Keratinocyte (primary cell): Measurements from ENCODE around the gene POP7. TPM values are rescaled to one million over a fixed set of nuclear protein-coding genes. Genes with fewer than 3 reads are reported as not detected.

Experiments used
- DNase-seq: peaks from one replicate; pipeline ENCODE4 v3.0.0-alpha.2; 2011; ENCODE audit warnings: low read depth, missing footprints, low spot score
- FAIRE-seq: peaks from 2 replicates; lab custom pipeline; 2011; peaks lifted over from hg19 to GRCh38; lab: Jason Lieb, UNC
- H2AFZ ChIP-seq: 2 replicates; pipeline ENCODE4 v1.6.0; 2012; ENCODE audit warnings: low read length, control low read depth, inconsistent platforms; ENCODE audit not compliant: control insufficient read depth
- H3K27ac ChIP-seq: 2 replicates; pipeline ENCODE4 v1.5.1; 2011; ENCODE audit warnings: low read length; ENCODE audit not compliant: control insufficient read depth, insufficient read depth
- H3K27me3 ChIP-seq: 3 replicates; pipeline ENCODE4 v1.6.0; 2011; ENCODE audit warnings: low read length; ENCODE audit not compliant: control insufficient read depth, insufficient read depth; ENCODE audit errors: extremely low read depth
- H3K36me3 ChIP-seq, 2 experiments: 2 replicates in 1 of 2; 3 replicates in 1 of 2; pipeline ENCODE4 v1.5.1; 2011; ENCODE audit warnings: low read length in 2 of 2, mild to moderate bottlenecking in 1 of 2; ENCODE audit not compliant: control insufficient read depth in 2 of 2, insufficient read depth in 2 of 2; ENCODE audit errors: extremely low read depth in 1 of 2
- H3K4me1 ChIP-seq: 3 replicates; pipeline ENCODE4 v1.5.1; 2011; ENCODE audit warnings: low read length; ENCODE audit not compliant: control insufficient read depth, insufficient read depth; ENCODE audit errors: extremely low read depth
- H3K4me2 ChIP-seq: 3 replicates; pipeline ENCODE4 v1.6.0; 2011; ENCODE audit warnings: low read depth, low read length; ENCODE audit not compliant: control insufficient read depth, insufficient read depth; ENCODE audit errors: extremely low read depth
- H3K4me3 ChIP-seq, 3 experiments: fragments of 200-600 bp in 1 of 3; sonication (generic) in 1 of 3; 2 replicates in 2 of 3; 3 replicates in 1 of 3; pipeline ENCODE4 v1.5.1; 2011 to 2016; ENCODE audit warnings: low read length in 3 of 3, mild to moderate bottlenecking in 3 of 3, control low read depth in 2 of 3, inconsistent platforms in 1 of 3, low read depth in 1 of 3, mixed read lengths in 1 of 3, mixed run types in 1 of 3, moderate library complexity in 1 of 3; ENCODE audit not compliant: control insufficient read depth in 2 of 3, insufficient read depth in 2 of 3; ENCODE audit errors: extremely low read depth in 1 of 3
- H3K79me2 ChIP-seq: 2 replicates; pipeline ENCODE4 v1.6.0; 2012; ENCODE audit warnings: low read length; ENCODE audit not compliant: control insufficient read depth, insufficient read depth
- H3K9ac ChIP-seq: 3 replicates; pipeline ENCODE4 v1.6.0; 2011; ENCODE audit warnings: low read length; ENCODE audit not compliant: control insufficient read depth, insufficient read depth; ENCODE audit errors: extremely low read depth
- H3K9me1 ChIP-seq: 3 replicates; pipeline ENCODE4 v1.6.0; 2011; ENCODE audit warnings: low read length; ENCODE audit not compliant: control insufficient read depth, insufficient read depth; ENCODE audit errors: extremely low read depth
- H3K9me3 ChIP-seq: 2 replicates; pipeline ENCODE4 v1.5.1; 2012; ENCODE audit warnings: low read depth, low read length; ENCODE audit not compliant: control insufficient read depth
- H4K20me1 ChIP-seq: 3 replicates; pipeline ENCODE4 v1.6.0; 2011; ENCODE audit warnings: low read length; ENCODE audit not compliant: control insufficient read depth, insufficient read depth; ENCODE audit errors: extremely low read depth
- EZH2 ChIP-seq: IDR thresholded peaks from one replicate; pipeline ENCODE4 v1.6.1; 2012; ENCODE audit warnings: inconsistent platforms, mild to moderate bottlenecking, low read length, moderate library complexity
- dilution Hi-C: fragments of 300-500 bp; cut with MboI; formaldehyde crosslinking; loops from one replicate; pipeline ENCODE4 v1.7.0; 2020; ENCODE audit warnings: low sequenced_read_pairs; ENCODE audit not compliant: extremely low pct_ligation_motif_present
- polyA plus RNA-seq, 5 experiments: library from polyadenylated mRNA; depleted of rRNA in 3 of 5; stranded (reverse) in 3 of 5; stranded (forward) in 1 of 5; unstranded in 1 of 5; fragments of >200 nt; gene quantifications; 1 replicate in 1 of 5; 2 replicates in 3 of 5; 3 replicates in 1 of 5; pipeline versions ENCODE4 v1.2.1 to v1.2.3, GENCODE V29; 2011 to 2012; ENCODE audit warnings: missing spikeins in 2 of 5, low read depth in 1 of 5, low replicate concordance in 1 of 5
- TF ChIP-seq, protein P1 (sequence below), 3 experiments: IDR thresholded peaks in 1 of 3; conservative IDR thresholded peaks in 1 of 3; optimal IDR thresholded peaks in 1 of 3; 2 replicates in 2 of 3; 3 replicates in 1 of 3; pipeline versions ENCODE3 to v1.5.1; 2011; ENCODE audit warnings: low read length in 3 of 3, mild to moderate bottlenecking in 3 of 3, moderate library complexity in 2 of 3, control low read depth in 1 of 3, inconsistent platforms in 1 of 3; ENCODE audit not compliant: insufficient read depth in 2 of 3; ENCODE audit errors: extremely low read depth in 1 of 3

The POP7 gene
- polyA plus RNA-seq, 1 donor (not counting 4 experiments of a cell fraction or from before 2014, with no cell fraction given): 37.8 TPM

GRCh38 chr7:100676501-100677306 lies 29.2 kb upstream of the POP7 start:
- no peak overlapping the region for H3K9ac ChIP-seq
- FAIRE-seq (no peak), DNase-seq (no peak)
- no peaks in the 10 kb centered on the region for H3K9me1 ChIP-seq
- H3K27me3 ChIP-seq: no peaks in the 10 kb centered on the region
- no peaks in the 10 kb centered on the region for H3K9me3 ChIP-seq
- H2AFZ ChIP-seq: no peak overlapping the region
- peak overlapping the region; percentile 48 to 97 (median 88) for H3K4me3 ChIP-seq
- dilution Hi-C loops: no loop called here
- peaks cover 10% of the 10 kb centered on the region for H3K4me1 ChIP-seq
- H3K36me3 ChIP-seq: peaks cover 19 to 28% of the 10 kb centered on the region in 2 experiments
- H4K20me1 ChIP-seq: peaks cover 3% of the 10 kb centered on the region
- peak overlapping the region; percentile 41 for H3K4me2 ChIP-seq
- peaks cover 31% of the 10 kb centered on the region for H3K79me2 ChIP-seq
- TF ChIP-seq, protein P1, sequence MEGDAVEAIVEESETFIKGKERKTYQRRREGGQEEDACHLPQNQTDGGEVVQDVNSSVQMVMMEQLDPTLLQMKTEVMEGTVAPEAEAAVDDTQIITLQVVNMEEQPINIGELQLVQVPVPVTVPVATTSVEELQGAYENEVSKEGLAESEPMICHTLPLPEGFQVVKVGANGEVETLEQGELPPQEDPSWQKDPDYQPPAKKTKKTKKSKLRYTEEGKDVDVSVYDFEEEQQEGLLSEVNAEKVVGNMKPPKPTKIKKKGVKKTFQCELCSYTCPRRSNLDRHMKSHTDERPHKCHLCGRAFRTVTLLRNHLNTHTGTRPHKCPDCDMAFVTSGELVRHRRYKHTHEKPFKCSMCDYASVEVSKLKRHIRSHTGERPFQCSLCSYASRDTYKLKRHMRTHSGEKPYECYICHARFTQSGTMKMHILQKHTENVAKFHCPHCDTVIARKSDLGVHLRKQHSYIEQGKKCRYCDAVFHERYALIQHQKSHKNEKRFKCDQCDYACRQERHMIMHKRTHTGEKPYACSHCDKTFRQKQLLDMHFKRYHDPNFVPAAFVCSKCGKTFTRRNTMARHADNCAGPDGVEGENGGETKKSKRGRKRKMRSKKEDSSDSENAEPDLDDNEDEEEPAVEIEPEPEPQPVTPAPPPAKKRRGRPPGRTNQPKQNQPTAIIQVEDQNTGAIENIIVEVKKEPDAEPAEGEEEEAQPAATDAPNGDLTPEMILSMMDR (optimal IDR thresholded peaks at IDR 0.05 in 1 of 3, IDR thresholded peaks at IDR 0.05 in 1 of 3, conservative IDR thresholded peaks at IDR 0.05 in 1 of 3; ENCODE audit: extremely low read depth in 1 of 3, insufficient read depth in 2 of 3, low read length in 3 of 3): no peak
- no peak overlapping the region for H3K27ac ChIP-seq

DNA sequence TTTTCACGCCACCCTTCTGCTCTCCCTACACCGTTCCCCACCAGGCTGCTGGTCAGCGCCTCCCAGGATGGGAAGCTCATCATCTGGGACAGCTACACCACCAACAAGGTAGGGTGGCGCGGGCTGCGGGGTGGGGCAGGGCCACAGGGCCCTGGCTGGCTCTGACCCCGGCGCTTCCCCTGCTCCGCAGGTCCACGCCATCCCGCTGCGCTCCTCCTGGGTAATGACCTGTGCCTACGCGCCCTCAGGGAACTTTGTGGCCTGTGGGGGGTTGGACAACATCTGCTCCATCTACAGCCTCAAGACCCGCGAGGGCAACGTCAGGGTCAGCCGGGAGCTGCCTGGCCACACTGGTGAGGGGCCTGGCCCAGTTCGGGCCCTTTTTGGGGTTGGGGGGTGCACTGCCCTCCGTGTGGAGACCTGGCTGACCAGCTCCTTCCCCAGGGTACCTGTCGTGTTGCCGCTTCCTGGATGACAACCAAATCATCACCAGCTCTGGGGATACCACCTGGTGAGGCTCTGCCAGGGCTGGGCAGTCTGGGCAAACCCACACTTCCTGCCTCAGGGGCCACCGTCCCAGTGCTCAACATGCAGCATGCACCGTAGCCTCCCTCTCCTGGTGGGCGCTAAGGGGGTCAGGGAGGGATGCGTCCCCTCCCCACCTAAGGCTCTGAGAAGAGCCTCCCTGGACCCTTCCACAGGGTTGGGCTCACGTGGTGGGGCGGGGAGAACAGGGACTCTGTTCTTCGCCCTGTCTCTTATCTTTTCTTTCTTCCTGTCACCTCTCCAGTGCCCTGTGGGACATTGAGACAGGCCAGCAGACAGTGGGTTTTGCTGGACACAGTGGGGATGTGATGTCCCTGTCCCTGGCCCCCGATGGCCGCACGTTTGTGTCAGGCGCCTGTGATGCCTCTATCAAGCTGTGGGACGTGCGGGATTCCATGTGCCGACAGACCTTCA lies 28.3 kb upstream of the POP7 start:
- no peak overlapping the region for H2AFZ ChIP-seq
- H3K9me3 ChIP-seq: no peaks in the 10 kb centered on the region
- no peak overlapping the region for H3K4me3 ChIP-seq
- dilution Hi-C loops: no loop called here
- TF ChIP-seq, protein P1 (optimal IDR thresholded peaks at IDR 0.05 in 1 of 3, IDR thresholded peaks at IDR 0.05 in 1 of 3, conservative IDR thresholded peaks at IDR 0.05 in 1 of 3; ENCODE audit: extremely low read depth in 1 of 3, insufficient read depth in 2 of 3, low read length in 3 of 3): no peak
- no peak for TF ChIP-seq EZH2
- H4K20me1 ChIP-seq: peaks cover 3% of the 10 kb centered on the region
- no peak overlapping the region for H3K4me2 ChIP-seq
- H3K27ac ChIP-seq: no peak overlapping the region
- peaks cover 31% of the 10 kb centered on the region for H3K79me2 ChIP-seq
- H3K4me1 ChIP-seq: peaks cover 10% of the 10 kb centered on the region
- DNase-seq (no peak), FAIRE-seq (no peak)
- peaks cover 21 to 28% of the 10 kb centered on the region in 2 experiments for H3K36me3 ChIP-seq
- H3K9me1 ChIP-seq: no peaks in the 10 kb centered on the region
- no peaks in the 10 kb centered on the region for H3K27me3 ChIP-seq
- no peak overlapping the region for H3K9ac ChIP-seq
